GM19328 (cell line): Measurements from ENCODE around the gene CLEC16A.
A peak's percentile ranks its signal among the peaks of the same experiment; 100 is the strongest.
"Not testable (repeated sequence)": the region's sequence is repeated elsewhere in the genome, so short reads cannot be mapped to it uniquely, and the experiment has no call there.

Experiments used
- ATAC-seq: cut with Tn5 transposase; IDR thresholded peaks from one replicate; pipeline ENCODE4 v1.9.1; 2021; ENCODE audit warnings: mild to moderate bottlenecking, moderate library complexity; ENCODE audit not compliant: unreplicated experiment

Gene CLEC16A

DNA sequence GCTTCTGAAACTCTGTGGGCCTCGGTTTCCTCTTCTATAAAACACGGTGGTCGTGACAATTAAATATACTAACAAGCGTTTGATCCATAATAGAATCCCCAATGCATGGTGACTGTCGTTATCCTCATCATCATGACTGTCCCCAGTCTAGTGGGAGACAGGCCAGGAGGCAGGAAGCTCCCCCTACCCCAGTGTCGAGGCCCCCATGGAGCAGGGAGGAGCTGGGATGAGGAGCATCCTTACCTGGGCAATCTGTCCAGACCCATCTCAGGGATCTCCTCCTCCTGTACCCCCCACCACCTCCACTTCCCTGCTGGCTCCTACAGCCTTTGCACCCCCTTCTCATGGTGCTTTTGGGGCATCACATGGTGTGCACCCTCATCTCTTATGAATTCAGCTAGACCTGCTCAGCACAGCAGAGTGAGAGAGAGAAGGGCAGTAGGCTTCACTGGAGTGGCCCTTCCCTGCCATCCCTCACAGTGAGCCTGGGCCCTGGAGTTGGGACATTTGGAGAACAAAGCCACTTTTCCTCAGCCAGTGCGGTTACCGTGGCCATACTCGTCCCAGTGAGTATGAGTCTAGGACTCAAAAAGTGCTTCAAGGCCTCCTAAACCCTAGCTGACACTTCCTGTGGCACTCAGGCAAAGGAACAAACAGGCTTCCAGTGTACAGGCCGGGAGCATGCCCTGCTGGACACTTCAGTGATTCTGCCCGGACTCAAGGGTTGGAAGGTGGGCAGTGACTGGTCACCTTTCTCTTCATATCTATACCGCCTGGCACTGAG lies 148.6 kb downstream of the CLEC16A start:
- no peak for ATAC-seq

DNA sequence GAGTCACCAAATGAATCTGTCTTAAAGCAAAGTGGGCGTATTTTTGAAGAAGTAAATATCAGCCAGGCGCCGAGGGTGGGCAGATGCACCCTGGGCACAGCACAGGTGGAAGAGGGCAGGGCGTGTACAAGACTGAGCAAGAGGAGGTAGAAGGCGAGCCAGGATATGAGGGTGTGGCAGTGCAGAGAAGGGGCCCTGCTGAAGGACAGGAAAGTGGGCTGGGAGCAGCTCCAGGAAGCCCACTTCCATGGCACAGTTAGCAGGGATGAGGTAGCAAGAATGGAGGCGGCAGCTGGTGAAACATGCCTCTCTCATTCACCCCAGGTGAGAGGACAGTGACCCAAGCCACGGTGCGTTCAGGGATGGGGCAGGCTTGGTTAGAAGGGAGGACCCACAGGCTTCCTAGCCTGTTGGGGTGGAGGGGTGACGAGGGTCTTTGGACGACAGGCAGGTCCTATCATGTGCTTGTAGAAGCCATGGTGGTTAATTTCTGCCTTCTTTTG lies 149.3 kb downstream of the CLEC16A start:
- no peak for ATAC-seq

DNA sequence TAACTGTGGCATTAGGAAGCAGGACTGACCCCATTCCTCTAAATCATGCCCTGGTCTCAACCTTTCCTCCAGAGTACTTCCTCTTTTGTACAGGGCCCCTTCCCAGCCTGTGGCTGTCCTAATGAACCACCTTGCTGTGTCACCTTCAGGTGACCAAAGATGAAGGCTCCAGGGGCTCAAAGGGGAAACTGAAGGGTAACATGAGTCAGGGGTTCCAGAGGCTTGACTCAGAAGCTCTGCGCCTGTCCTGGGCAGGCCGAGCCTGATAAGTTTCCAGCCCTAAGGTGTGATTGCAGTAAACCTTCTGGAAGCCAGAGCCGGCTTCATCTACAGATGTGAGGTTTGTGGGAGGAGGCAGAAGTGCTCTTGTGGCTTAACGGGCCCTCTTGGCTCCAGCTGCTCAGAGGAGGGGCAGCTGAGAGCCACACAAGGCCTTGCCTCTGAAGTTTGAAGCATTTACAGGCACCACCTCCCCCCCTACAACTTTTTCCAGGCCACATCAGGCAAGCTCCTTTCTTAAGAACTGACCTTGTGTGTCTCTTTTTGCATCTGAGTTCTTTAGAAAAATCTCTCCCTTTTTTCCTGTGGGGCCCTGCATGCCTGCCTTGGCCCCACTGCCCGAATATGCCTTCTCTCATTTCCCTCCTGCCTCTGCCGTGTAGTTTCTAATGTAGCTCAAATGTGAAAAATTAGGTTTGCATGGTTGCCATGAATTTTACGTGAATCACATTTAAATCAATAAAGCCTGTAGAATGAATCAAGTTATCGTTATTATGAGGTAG lies 149.9 kb downstream of the CLEC16A start:
- ATAC-seq = peak; percentile 66

- no peak for ATAC-seq
These were observed 150.6 kb downstream of the CLEC16A start for GRCh38 chr16:11094857-11095565.

DNA sequence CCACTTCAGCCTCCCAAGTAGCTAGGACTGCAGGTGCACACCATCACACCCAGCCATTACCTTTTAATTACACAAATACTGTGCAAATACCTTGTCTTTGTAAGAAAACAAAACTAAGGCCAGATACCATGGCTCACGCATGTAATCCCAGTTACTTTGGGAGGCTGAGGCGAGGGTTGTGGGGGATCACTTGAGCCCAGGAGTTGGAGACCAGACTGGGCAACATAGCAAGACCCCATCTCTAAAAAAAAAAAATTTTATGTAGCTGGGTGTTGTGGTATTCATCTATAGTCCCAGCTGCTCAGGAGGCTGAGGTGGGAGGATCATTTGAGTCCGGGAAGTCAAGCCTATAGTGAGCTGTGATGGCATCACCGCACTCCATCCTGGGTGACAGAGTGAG lies 151.6 kb downstream of the CLEC16A start:
- ATAC-seq = no peak

DNA sequence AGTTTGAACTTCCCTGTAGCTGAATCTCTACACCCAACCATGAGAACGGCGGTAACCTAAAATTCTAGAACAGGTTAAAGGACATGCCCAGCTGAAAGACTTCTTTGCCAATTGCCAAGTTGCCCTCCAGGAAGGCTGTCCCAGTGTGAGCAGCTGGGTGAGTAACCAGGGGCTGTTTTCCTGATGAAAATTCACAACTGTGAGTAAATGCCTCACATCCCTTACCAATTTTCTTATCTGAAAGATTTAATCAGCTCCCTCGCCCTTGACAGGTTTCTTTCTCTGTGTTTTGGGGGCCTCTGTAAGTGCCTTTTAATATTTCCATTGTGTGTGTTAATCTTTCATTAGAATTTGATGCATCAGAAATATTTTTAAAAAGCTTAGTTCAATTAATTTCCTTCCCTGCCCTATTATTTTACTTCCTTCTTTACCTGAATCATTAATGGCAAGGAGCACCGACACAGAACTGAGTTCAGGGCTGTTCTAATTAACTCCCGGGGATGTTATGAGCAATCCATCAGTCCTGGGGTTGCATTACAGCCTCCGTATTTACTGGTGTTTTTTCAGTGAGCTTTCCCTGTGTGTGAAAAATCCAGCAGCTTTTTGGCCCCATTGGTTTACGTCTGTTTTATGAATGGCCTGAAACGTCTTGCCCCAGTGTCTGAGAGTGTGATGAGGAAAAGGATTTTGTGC lies 152.9 kb downstream of the CLEC16A start:
- ATAC-seq = no peak

DNA sequence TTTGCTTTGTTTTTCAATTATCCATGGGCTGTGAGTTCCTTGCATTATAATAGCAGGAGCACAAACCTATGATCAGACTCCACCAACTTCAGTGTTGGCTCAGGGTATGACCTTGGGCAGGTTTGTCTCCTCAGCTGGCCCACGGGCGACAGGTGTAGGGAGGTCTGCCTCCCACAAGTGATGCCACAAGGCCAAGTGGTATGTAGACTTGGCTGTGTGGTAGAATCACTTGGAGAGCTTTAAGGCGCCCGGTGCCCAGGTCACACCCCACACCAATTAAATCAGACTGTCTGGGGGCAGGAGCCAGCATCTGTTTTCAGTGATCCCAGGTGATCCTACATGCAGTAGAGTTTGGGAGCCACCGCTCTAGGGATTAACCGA lies 153.4 kb downstream of the CLEC16A start:
- ATAC-seq = no peak

- ATAC-seq = no peak
These were observed 154.4 kb downstream of the CLEC16A start for GRCh38 chr16:11098601-11099390.

DNA sequence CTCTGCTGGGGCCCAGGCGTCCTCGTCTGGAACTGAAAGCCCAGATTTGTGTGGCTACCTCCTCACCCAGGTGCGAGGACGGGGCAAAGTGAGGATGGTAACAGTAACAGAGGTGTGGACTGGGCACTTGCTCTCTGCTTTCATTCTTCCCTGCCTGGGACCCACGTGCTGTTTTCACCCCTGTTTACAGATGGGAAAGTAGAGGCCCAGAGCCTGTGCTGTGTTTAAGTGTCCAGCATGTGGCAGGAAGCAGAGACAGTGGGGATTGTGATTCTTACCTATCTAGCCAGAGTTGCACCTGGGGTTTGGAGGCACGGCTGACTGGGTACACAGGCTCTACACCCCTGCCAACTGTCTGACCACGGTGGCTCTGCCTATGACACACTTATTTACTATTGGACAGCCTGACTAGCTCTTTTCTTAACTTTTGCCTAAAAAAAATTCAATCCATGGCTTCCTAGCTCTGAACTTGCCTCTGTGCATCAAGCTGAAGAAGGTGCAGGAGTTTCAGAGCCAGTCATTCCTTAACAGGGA lies 155.4 kb downstream of the CLEC16A start:
- ATAC-seq = no peak

DNA sequence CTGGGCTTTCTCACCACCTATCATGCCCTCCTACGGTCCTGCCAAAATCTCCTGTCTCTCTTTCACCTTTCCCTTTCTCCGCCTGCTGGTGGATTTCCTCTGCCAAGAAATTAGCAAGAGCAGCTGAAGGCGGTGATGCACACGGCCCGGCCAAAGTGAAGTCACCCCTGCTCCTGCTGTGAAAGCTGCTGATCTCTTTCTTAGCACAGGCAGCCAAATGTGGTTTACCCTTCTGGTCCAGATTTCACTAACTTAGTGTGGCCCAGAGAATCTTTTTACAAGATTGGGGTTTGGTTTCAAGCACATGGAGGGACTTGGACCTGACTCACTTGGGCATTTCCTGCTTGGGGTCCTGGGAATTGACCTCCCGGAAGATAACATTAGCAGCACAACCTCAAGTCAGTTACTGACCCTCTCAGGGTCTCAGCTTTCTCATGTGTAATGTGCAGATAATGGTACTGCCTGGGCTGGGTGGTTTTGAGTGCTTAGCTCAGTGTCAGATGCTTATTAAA lies 155.9 kb downstream of the CLEC16A start:
- ATAC-seq = no peak

DNA sequence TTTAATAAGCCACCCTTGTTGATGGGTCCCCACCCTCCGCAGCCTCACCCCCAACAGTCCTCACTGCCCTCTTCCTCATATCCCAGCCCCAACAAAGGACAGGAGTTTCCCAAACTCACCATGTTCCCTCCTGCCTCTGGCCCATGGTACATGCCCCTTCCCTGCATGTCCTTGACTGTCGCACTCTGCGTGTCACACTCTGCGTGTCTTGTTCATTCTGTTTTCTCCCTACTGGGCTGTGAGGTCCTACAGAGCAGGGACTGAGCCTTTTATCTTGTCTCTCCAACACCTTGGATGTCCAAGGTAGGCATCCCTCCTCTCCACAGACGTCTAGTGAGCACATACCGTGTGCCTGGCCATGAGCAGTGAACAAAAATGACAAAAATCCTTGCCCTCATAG lies 156.9 kb downstream of the CLEC16A start:
- no peak for ATAC-seq

DNA sequence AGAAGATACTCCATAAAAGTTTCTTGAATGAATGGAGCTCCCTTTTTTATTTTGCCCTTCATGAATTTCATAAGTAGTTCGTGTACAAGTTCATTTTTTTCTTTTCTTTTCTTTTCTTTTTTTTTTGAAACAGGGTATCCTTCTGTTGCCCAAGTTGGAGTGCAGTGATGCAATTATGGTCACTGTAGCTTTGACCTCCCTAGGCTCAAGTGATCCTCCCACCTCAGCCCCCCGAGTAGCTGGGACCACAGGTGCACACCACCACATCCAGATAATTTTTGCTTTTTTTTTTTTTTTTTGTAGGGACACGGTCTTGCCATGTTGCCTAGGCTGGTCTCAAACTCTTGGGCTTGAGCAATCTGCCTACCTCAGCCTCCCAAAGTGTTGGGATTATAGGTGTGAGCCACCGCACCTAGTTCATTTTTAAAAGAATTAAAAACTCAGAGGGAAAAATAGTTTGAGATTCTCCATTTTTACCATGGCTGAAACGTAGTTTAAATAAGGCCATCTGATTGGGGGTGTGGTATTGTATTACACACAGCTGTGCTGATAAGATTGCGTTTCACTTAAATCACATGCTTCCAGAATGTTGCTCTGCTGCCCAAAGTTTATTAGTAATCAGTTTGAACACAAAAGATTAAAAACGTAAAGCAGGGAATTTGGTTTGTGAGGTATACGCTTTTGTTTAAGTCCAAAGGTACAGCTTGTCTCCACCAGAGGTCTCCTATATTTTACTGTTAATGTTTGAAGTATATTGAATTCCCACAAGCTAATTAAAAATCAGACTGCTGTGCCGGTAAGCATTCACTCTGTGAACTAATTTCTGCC lies 157.5 kb downstream of the CLEC16A start:
- no peak for ATAC-seq

- no peak for ATAC-seq
These were observed 158.1 kb downstream of the CLEC16A start for GRCh38 chr16:11102523-11102898.

GRCh38 chr16:11103301-11103700 lies 158.9 kb downstream of the CLEC16A start:
- not testable (repeated sequence) for ATAC-seq

- ATAC-seq = peak; percentile 4
These were observed 160.0 kb downstream of the CLEC16A start for GRCh38 chr16:11104168-11105037.

DNA sequence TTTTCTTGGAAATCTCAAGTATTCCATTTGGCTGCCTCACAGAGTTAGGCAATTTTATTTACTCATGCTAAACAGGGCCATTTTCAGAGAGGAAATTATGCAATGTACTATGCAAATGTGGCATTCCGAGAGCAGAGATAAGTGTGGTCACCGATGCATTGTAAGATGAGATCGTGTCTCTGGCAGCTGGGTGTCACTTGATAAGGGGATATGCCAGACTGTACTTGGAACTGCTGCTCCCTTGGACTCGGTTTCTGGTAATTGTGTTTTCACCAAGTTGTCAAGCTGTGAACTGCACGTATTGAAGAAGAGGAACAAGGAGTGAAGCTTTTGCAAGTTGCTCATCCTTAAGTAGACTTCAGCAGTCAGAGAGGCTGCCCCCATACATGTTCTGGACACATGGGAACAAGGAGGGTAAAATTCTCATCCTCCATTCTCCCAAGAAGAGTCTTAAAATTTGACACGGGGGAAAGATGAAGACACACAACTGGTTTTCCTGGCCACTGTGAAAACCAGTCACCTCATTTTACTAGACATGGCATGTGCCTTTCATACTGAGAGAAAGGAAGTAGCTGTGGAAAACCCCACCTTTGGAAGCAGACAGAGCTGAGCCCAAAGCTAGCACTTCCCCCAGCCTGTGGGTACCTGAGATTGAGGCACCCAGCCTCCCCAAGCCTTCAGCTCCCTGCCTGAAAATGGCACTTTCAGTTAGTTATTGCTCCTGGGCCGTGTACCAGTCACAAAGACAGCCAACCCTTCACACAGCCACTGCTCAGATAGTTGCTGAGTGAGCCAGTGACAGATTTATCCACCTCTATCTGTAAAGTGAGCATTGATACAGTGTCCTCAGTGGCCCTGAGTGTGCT lies 160.9 kb downstream of the CLEC16A start:
- ATAC-seq = peak; percentile 65

DNA sequence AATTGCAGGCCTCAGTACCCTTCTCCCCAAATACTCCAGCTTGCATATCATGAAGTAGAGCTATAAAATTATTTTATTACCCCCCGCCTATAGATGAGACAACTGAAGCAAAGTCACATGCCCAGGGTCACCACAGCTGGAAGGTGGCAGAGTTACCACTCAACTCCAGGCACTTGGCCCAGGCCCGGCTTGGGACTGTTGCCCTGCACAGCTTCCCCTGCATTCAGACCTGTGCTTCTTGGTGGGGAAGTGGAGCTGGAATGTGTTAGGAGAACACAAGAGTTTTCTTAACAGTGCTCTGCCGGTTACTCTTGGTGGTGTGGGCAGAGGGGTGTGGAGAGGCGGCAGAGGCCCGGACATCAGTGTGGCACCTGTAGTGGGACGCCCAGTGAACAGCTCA lies 162.4 kb downstream of the CLEC16A start:
- ATAC-seq = no peak
